HG02763 (cell line): ENCODE data around the gene TLR1.
"Not testable (repeated sequence)": the region's sequence is repeated elsewhere in the genome, so short reads cannot be mapped to it uniquely, and the experiment has no call there.

Source experiments
- ATAC-seq: cut with Tn5 transposase; IDR thresholded peaks from one replicate; pipeline ENCODE4 v1.9.1; 2021; ENCODE audit warnings: mild to moderate bottlenecking, moderate library complexity; ENCODE audit not compliant: unreplicated experiment

The TLR1 gene

GRCh38 chr4:38806251-38806650, 1.7 kb upstream of the TLR1 start:
- not testable (repeated sequence) for ATAC-seq

- peak; percentile 76 for ATAC-seq
Measured at GRCh38 chr4:38805530-38806145, 1.0 kb upstream of the TLR1 start.

GRCh38 chr4:38803833-38804653, 548 bp downstream of the TLR1 start:
- peak; percentile 48 for ATAC-seq

- ATAC-seq = no peak
Measured at GRCh38 chr4:38802561-38803355, 1.8 kb downstream of the TLR1 start.

- no peak for ATAC-seq
Measured at GRCh38 chr4:38800961-38801450, 3.6 kb downstream of the TLR1 start.

- ATAC-seq = no peak
Measured at GRCh38 chr4:38800366-38800765, 4.2 kb downstream of the TLR1 start.

- ATAC-seq = no peak
Measured at GRCh38 chr4:38795087-38795486, 9.5 kb downstream of the TLR1 start.

- ATAC-seq = no peak
Measured at GRCh38 chr4:38794051-38794450, 10.5 kb downstream of the TLR1 start.

GRCh38 chr4:38791010-38791409, 13.6 kb downstream of the TLR1 start:
- no peak for ATAC-seq

GRCh38 chr4:38788317-38788716, 16.3 kb downstream of the TLR1 start:
- no peak for ATAC-seq

- no peak for ATAC-seq
Measured at GRCh38 chr4:38787693-38788092, 16.9 kb downstream of the TLR1 start.

- ATAC-seq = peak; percentile 41
Measured at GRCh38 chr4:38785901-38786402, 18.6 kb downstream of the TLR1 start.

- ATAC-seq = no peak
Measured at GRCh38 chr4:38785041-38785790, 19.4 kb downstream of the TLR1 start.

- ATAC-seq = no peak
Measured at GRCh38 chr4:38784141-38784540, 20.4 kb downstream of the TLR1 start.

- no peak for ATAC-seq
Measured at GRCh38 chr4:38783109-38783460, 21.5 kb downstream of the TLR1 start.

- peak; percentile 62 for ATAC-seq
Measured at GRCh38 chr4:38782452-38783108, 22.0 kb downstream of the TLR1 start, which contains the start of gene TLR10. Gene TLR10, minus strand, starts transcription at chr4:38782990. Its CDS starts 7,400 bp downstream, at chr4:38775590.

- ATAC-seq = peak; percentile 28
Measured at GRCh38 chr4:38781854-38782261, 22.7 kb downstream of the TLR1 start.

GRCh38 chr4:38780833-38781484, 23.6 kb downstream of the TLR1 start:
- ATAC-seq = no peak

GRCh38 chr4:38779790-38780189, 24.8 kb downstream of the TLR1 start:
- ATAC-seq = no peak
